ENCODE results near the gene FUT7.

FUT7 gene, protein sequence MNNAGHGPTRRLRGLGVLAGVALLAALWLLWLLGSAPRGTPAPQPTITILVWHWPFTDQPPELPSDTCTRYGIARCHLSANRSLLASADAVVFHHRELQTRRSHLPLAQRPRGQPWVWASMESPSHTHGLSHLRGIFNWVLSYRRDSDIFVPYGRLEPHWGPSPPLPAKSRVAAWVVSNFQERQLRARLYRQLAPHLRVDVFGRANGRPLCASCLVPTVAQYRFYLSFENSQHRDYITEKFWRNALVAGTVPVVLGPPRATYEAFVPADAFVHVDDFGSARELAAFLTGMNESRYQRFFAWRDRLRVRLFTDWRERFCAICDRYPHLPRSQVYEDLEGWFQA
- total RNA-seq: 1.3 to 7.6 reads per million in 2 experiments

DNA sequence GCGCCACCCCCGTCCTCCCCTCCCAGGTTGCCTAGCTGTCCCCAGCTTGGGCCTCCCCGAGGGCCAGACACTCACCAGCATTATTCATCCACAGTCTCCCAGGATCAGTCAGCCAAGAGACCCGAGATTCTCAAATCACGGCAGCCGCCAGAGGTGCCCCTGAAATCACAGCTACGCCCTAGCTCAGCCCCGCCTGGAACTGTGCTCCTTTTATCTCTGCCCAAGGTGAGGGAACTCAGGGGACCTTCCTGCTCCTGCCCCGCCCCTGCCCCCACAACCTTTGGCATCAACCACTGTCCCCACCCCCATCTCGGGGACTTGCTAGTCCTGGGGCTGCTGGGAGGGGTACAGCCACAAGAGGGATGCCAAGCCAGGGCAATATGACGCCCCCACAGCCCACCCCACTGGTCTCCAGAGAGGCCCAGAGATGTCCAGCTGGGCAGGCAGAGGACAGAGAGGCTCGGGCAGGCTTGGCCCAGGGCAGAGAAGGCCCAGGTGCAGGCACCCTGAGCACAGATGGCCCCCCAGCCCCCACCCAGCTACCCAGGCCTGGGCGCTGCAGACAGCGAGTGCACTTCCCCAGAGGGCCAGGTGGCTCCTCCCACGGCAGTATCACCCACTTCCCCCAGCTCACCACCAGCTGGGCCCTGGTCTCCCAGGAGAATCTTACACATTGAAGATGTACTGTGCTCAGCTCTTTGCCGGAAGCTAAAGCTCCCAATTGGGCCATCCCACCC lies at the start of gene FUT7:
FUT7 (minus strand) TSS at position 185 of the 737 bp plus-strand sequence; CDS start at position 88, 97 bp downstream.
- DNase-seq (ENCODE audit: low read depth): no peak

DNA sequence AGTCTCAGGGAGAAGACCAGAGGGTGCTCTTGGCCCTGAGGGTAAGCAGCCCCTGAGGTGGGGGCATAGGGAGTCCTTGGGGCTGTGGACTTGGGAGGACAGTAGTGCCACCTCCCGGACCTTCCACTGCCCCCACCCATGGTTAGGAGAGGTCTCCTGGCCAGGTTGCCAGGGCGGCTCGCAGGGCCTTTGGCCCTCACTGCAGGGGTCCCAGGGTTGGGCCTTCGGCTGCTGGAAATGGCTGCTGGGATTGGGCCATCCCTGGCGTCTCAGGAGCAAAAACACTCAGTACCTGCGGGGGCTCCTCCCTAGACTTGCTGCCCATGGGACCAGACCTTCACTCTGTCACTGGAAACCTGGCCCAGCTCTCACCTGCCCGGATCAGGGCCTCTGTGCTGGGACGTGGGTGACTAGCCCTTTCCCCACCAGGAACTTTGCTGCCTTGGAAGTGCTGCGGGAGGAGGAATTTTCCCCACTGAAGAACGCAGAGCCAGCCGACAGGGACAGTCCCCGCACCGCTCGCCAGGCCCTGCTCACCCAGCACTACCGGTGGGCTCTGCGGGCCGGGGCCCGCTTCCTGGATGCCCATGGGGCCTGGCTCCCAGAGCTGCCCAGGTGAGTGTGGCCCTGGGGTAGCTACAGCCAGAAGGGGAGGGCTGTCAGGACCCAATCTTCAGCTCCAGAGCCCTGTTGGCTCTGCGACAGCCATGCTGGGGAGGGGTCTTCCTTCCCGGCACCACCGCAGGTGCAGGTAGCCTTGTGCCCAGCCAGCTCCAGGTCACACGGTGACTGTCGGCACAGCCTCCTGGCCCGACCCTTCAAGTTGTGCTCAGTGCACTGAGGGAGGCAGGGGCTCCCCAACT lies 48.6 kb upstream of the FUT7 start:
- no peak for DNase-seq (ENCODE audit: low read depth)

DNA sequence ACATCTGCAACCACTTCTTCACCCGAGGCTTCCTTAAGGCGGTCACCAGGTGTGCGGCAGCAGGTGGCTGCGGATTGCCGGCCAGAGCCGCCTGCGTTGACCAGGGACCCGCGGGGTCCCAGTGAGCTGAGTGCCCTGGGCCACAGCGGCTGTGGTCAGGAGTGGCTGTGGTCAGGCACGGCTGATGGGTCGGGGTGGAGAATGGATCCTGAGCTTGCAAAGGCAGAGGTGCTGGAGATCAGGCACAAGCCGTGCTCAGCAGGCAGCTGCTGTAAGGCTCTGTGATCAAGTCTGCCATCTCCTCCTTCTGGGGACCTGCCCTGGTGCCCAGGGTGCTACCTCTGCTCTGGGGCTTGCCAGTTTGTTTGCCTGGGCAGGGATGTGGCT lies 47.5 kb upstream of the FUT7 start:
- no peak for DNase-seq (ENCODE audit: low read depth)

DNA sequence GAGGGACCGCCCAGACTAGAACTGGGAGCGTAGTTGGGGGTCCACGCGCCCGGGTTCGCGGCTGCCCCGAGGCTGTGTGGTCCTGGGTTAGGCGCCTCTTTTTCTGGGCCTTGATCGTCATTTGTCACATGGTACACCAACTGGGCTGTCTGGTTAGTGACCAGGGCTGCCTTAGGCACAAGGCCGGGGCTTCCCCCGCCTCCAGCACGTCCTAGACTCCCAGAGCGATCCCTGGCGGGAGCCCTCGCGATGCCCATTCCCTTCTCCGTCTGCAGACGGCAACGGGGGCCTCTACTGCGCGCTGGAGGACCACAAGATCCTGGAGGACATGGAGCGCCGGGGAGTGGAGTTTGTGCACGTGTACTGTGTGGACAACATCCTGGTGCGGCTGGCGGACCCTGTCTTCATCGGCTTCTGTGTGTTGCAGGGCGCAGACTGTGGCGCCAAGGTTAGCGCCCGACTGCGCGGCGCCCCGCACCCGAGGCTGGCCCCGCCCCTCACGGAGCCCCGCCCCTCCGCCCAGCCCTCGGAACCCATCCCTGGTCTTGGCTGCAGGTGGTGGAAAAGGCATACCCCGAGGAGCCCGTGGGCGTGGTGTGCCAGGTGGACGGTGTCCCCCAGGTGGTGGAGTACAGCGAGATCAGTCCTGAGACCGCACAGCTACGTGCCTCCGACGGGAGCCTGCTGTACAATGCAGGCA lies 47.0 kb upstream of the FUT7 start:
- no peak for DNase-seq (ENCODE audit: low read depth)

DNA sequence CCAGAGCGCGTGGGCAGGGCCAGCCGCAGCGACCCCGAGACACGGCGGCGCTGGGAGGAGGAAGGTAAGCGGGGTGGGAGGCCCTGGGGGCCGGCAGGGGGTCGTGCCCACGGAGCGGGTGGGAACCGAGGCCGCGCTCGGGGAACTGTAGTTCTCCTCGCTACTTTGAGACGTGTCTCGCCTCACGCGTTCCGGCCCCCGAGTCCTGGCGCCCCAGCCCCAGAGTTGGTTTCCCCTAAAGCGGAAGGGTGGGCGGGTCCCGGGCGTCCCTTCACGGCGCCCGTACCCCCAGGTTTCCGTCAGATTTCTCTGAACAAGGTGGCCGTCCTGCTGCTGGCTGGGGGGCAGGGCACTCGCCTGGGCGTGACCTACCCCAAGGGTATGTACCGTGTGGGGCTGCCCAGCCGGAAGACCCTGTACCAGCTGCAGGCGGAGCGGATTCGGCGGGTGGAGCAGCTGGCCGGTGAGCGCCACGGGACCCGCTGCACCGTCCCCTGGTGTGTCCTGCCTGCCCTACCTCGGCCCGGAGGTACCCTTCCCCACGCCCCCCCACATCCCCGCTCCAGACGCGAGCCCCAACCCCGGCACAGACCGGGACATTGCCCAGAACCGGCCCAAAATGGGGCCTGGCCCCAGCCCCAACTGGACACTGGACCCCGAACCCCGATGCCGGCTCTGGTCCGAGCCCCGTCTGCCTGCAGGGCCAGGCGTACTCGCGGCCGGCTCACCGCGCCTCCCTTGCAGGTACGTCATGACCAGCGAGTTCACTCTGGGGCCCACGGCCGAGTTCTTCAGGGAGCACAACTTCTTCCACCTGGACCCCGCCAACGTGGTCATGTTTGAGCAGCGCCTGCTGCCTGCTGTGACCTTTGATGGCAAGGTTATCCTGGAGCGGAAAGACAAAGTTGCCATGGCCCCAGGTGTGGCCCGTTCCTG lies 46.1 kb upstream of the FUT7 start:
- no peak for DNase-seq (ENCODE audit: low read depth)

DNA sequence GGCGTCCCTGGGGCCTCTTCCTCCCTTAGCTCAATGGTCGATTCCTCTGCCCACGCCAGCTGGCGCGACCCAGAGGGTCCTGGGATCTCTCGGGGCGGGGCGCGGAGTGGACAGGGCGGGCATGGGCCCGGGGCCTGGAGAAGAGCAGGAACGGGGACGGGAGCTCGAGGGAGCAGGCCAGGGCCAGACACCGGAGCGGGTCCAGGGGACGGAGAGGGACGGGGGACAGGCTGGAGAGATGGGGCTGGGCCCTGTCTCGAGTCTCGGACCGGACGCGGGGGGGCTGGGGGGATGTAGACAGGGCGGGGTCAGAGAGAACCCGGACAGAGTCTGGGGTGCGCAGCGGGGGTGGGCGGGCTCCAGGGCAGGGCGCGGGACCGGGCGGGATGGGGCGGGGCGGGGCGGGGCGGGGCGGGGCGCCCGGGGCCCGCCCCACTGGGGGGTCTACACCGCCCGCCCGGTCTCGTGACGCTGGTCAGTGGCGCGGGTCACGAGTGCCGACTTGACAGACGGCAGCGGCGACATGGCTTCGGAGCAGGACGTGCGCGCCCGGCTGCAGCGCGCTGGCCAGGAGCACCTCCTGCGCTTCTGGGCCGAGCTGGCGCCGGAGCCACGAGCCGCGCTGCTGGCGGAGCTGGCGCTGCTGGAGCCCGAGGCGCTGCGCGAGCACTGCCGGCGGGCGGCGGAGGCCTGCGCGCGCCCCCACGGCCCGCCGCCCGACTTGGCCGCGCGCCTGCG lies 45.3 kb upstream of the FUT7 start, which contains the start of gene UAP1L1:
UAP1L1 (plus strand) TSS at position 508 of the 738 bp plus-strand sequence; CDS start at position 524, 16 bp downstream.
- peak; percentile 25 for DNase-seq (ENCODE audit: low read depth)

DNA sequence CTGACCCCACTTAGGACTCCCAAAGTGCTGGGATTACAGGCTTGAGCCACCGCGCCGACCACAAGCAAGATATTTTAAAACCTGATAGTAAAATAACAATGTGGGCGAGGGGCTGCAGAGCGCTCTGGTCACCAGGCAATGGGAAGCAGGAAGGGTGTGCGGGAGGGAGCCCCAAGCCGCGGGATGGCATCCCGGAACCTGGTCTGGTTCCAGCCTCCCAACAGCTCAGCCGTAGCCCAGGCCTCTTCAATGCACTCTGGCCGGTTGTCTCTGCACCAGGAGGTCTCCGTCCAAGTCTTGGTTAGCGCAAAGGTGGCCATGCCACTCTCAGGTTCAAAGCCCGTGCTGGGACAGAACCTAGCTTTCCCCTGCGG lies 44.7 kb upstream of the FUT7 start:
- no peak for DNase-seq (ENCODE audit: low read depth)

DNA sequence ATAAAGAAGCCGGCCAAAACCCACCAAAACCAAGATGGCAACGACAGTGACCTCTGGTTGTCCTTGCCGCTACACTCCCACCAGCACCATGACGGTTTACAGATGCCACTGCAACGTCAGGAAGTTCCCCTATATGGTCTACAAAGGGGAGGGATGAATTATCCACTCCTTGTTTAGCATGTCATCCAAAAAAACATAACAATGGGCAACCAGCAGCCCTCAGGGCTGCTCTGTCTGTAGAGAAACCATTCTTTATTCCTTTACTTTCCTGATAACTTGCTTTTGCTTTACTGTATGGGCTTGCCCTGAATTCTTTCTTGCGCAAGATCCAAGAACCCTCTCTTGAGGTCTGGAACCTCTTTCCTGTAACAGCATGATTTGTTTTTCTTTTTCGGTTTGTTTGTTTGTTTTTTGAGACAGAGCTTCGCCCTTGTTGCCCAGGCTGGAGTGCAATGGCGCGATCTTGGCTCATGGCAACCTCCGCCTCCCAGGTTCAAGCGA lies 43.4 kb upstream of the FUT7 start:
- DNase-seq (ENCODE audit: low read depth): no peak

DNA sequence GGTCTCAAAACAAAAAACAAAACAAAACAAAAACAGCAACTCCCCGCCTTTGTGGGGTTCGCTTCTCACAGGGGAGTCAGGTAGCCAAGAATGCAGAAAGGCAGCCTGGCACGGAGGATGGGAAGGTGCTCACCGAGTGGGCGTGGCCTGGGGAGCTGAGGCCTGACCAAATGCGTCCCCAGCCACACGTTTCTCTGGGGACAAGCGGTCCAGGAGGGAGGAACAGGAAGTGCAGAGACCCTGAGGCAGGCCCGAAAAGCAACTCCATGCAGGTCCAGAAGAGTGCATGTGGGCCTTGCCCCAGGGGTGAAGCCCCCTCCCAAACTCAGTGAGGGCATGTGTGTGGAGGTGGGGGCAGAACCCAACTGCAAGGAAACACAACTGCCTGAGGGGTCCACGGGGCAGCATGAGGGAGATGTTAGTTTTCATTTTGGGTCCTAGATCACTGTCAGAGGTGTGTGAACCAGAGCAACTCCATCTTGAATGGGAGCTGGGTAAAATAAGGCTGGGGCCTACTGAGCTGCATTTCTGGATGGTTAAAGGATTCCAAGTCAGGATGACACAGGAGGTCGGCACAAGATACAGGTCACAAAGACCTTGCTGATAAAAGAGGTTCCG lies 42.9 kb upstream of the FUT7 start:
- no peak for DNase-seq (ENCODE audit: low read depth)

DNA sequence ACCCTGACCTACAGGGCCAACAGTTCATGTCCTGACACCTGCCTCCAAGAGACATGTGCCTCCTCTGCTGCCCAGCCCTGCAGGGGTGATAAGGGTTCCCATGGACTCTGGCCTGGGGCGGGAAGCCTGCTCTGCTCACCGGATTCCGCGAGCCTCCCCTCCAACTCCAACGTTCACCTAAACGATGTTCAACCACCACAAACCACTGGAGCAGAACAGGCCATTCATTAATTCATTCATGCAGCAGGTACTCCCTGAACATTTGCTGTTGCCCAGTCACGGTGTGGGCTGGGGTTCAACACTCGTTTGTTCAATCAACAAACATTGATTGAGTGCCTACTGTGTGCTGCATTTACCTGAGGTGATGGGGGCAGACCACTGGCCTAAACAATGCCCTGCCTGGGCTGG lies 42.1 kb upstream of the FUT7 start:
- no peak for DNase-seq (ENCODE audit: low read depth)

DNA sequence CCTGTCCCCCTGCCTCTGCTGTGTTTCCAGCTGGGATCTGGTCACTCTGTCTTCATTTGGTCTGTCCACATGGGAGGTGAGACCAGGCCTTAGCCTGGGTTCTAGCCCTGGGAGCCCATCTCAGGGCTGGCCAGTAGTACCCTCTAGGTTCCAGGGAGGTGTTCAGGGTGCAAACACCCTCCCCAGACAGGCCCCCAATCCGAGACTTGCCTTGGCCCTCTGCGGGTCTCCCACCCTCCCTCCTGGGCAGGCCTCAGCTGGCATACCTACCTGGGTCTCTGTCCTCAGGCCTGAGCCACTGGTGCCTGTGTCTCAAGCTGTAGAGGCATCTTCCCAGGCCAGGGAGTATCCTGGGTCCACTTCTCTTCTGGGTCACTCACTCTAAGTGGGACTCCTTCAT lies 39.4 kb upstream of the FUT7 start:
- DNase-seq (ENCODE audit: low read depth): no peak

DNA sequence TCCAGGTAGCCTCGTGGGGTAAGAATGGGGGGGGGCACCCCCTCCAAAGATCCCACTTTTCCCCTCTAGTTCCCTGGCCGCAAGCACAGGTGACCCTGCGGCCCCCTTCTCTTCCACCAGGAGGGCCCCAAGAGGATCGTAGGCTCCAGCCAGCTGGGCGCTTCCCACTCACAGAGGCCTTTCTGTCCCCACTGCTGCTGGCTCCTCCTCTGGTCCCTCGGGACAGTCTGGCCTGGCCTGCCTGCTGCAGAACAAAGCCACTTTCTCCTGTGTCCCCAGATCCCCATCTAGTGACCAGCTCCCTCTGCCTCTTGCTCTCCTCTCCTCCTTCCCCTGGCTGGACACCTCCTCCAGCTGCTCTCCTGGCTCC lies 39.0 kb upstream of the FUT7 start:
- DNase-seq (ENCODE audit: low read depth): no peak

DNA sequence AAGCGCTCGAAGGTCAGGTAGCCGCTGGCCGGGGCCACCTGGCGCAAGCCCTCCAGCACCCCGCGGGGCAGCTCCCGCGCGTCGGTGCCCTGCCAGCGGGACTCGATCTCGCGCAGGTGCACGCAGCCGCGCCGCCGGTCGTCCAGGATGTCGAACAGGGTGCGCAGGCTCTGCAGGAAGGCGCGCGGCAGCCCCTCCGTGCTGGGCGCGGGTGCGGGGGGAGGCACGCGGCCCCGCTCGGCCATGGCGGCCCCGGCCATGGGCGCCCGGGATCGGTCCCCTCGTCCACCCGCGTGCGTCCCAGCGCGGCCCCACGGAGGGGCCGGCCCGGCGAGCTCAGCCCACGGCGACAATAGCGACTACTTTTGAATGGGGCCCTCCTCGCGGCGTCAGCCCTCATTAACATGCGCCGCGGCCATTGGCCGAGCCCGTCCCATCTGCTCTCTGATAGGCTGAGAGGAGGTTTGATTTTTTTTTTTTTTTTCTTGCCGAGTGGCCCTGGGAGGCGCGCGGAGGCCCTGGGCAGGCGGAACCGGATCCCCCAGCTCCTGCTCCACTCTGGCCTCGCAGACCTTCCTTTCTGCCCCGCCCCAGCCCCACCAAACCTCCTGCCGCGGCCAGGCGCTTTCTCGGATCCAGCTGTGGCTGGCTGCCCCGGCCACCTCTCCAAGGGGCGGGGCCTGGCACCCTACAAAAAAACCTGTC lies 38.5 kb upstream of the FUT7 start, which contains the start of gene SAPCD2:
SAPCD2 (minus strand) TSS at position 357 of the 705 bp plus-strand sequence; CDS start at position 260, 97 bp downstream.
- peak; percentile 74 for DNase-seq (ENCODE audit: low read depth)

DNA sequence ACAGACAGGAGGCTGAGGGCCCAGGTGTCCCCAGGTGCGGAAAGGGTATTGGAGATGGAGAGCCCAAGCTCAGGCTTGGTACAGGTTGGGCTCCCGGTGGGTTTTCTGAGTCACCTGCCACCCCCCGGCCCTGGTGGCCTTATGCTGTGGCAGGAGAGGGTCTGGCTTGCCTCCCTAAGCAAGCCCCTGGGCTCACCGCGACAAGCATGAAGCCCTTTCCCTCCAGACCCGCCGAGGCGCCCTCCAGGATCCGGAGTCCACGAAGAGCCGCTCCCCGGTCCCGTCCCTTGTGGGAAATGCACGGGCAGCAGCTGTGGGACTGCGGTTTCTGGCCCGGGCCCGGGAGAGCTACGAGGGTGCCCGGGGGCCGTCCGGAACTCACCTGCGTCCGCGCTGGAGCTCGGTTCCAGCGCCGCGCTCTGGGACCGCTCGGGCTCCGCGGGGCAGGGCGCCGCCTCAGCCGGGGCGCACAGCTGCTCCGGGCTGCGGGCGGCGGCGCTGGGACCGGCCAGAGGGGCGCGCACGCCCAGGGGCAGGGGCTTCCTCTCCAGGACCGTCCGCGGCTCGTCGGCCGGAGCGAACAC lies 37.7 kb upstream of the FUT7 start:
- no peak for DNase-seq (ENCODE audit: low read depth)

DNA sequence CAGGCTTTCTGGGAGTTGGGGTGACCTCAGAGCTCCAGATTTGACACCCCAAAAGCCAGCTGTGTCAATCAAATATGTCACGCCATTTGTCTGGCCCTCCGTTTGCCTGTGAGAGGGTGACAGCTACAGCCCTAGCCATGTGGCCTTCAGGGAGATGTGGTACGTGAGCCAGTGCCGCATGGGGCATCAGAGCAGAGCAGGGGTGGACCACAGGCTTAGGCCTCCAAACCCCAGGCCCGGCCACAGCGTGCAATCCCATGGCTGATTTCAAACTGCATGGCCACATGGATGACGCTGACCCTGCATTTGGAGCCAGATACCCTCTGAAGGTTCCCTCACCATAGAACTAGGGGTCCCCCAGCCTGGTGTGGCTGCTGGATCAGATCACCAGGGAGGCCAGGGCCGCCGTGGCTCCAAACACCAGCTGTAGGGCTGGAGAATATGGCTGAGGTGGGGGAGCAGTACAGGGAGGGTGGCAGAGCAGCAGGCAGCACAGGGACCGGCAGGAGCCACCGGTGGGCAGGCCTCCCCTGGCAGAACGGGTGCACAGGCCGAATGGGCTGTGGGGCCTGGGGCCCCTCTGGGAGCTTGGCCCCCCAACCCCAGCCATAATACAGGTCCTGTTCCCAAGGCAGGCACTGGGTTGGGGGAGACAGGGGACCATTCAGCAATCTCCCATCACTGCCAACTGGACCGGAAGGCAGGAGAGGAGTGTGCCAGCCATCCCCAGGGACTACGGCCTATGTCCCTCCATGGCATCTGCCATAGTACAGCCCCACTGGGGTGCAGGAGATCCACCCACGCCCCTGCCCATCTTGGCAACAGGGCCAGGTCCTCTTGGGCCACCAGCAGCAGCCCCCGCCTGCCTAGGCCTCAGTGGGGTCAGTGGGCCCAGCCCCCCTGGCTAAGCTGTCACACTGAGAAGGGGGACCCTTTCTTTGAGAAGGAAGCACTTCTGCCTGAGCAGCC lies 36.9 kb upstream of the FUT7 start:
- DNase-seq (ENCODE audit: low read depth): no peak

DNA sequence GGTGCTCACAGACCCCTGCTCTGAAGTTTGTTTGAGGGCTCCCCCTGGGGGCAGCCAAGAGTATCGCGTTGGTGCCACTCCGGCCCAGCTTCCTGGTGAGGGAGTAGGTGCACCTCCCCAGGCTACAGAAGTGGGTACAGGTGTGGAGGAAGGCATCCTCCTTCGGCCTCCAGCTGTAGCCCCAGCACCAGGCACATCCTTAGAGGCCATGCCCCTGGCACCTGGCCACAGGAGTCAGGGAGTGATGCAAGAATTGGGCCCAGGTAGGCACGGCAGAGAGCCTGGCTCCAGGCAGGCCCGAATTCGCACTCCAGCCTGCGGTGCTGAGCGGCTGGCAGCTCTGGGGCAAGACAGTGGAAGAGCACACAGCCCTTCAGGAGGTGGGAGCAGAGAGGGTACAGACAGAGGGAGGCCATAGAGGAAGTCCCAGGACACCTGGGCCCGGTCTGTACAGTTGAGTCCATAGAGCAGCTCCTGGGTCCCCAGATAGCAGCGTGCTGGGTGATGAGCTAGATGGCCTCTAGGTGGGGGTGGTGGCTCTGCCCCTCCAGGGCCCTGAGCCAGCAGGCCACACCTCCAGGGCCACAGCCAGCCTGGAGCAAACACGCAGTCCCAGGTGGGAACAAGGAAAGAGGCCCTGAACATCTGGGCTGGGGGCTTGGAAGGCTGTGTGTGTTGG lies 36.1 kb upstream of the FUT7 start:
- DNase-seq (ENCODE audit: low read depth): peak; percentile 77
